Measurements from ENCODE around the gene ASTN2.

Gene ASTN2
- total RNA-seq = 2.8 to 4.3 reads per million in 2 donors

GRCh38 chr9:117414906-117415331, at the start of gene ASTN2:
TSS of gene ASTN2 (minus strand) at chr9:117415057. CDS start at chr9:117414938, 119 bp downstream.
- no peak for DNase-seq

GRCh38 chr9:117462861-117463260, 48.0 kb upstream of the ASTN2 start:
- no peak for DNase-seq

- no peak for DNase-seq
Observed at GRCh38 chr9:117461386-117461785, 46.5 kb upstream of the ASTN2 start.

GRCh38 chr9:117460743-117461142, 45.9 kb upstream of the ASTN2 start:
- no peak for DNase-seq

GRCh38 chr9:117459913-117460312, 45.1 kb upstream of the ASTN2 start:
- no peak for DNase-seq

GRCh38 chr9:117458066-117458465, 43.2 kb upstream of the ASTN2 start:
- no peak for DNase-seq

- DNase-seq = no peak
Observed at GRCh38 chr9:117454711-117455110, 39.9 kb upstream of the ASTN2 start.

- no peak for DNase-seq
Observed at GRCh38 chr9:117453737-117454136, 38.9 kb upstream of the ASTN2 start.

- no peak for DNase-seq
Observed at GRCh38 chr9:117451311-117451710, 36.5 kb upstream of the ASTN2 start.

GRCh38 chr9:117448066-117448465, 33.2 kb upstream of the ASTN2 start:
- no peak for DNase-seq

- no peak for DNase-seq
Observed at GRCh38 chr9:117445631-117446030, 30.8 kb upstream of the ASTN2 start.

- no peak for DNase-seq
Observed at GRCh38 chr9:117444501-117444900, 29.6 kb upstream of the ASTN2 start.

- DNase-seq = no peak
Observed at GRCh38 chr9:117437283-117437682, 22.4 kb upstream of the ASTN2 start.

- no peak for DNase-seq
Observed at GRCh38 chr9:117435630-117436261, 20.9 kb upstream of the ASTN2 start.

GRCh38 chr9:117434566-117434965, 19.7 kb upstream of the ASTN2 start:
- no peak for DNase-seq

GRCh38 chr9:117430813-117431212, 16.0 kb upstream of the ASTN2 start:
- no peak for DNase-seq

GRCh38 chr9:117427357-117427913, 12.6 kb upstream of the ASTN2 start:
- DNase-seq = no peak

- no peak for DNase-seq
Observed at GRCh38 chr9:117425566-117425965, 10.7 kb upstream of the ASTN2 start.

- DNase-seq = no peak
Observed at GRCh38 chr9:117424291-117424690, 9.4 kb upstream of the ASTN2 start.

- DNase-seq = no peak
Observed at GRCh38 chr9:117418111-117418510, 3.3 kb upstream of the ASTN2 start.

GRCh38 chr9:117416856-117417255, 2.0 kb upstream of the ASTN2 start:
- DNase-seq = no peak

GRCh38 chr9:117415358-117415914, 579 bp upstream of the ASTN2 start:
- DNase-seq = no peak

- DNase-seq = no peak
Observed at GRCh38 chr9:117414220-117414905, 494 bp downstream of the ASTN2 start.

All from activated gamma-delta T cell (primary cell).